H1 (cell line): ENCODE data around the gene MGLL. TPM values are rescaled to one million over a fixed set of nuclear protein-coding genes. Genes with fewer than 3 reads are reported as not detected.

Experiments
- CTCF ChIA-PET: fragments of 300-600 bp; sonication (Branson Sonifier 250); formaldehyde crosslinking; loops from one replicate; lab custom pipeline; 2021; ENCODE audit not compliant: partially characterized antibody; lab: Charles Lee
- POLR2A ChIA-PET: fragments of 300-600 bp; sonication (Branson Sonifier 250); formaldehyde crosslinking; loops from one replicate; lab custom pipeline; 2021; ENCODE audit warnings: inconsistent platforms; ENCODE audit not compliant: partially characterized antibody; lab: Charles Lee
- DNase-seq, 2 experiments: peaks; one replicate each; pipeline versions ENCODE4 v3.0.0 to v3.0.0-alpha.2; 2010 to 2022; ENCODE audit warnings: low spot score in 2 of 2, low read depth in 1 of 2, mixed read lengths in 1 of 2
- FAIRE-seq: peaks from 2 replicates; lab custom pipeline; 2011; peaks lifted over from hg19 to GRCh38; lab: Jason Lieb, UNC
- H2AFZ ChIP-seq: 2 replicates; pipeline ENCODE4 v1.8.1; 2012; ENCODE audit warnings: low read length, inconsistent platforms
- H2AK5ac ChIP-seq: 2 replicates; pipeline ENCODE4 v1.6.1; 2013; ENCODE audit warnings: low read depth, low read length
- H2BK120ac ChIP-seq: replicated peaks from 2 replicates; pipeline ENCODE3; 2013; ENCODE audit warnings: low read depth, low read length, inconsistent platforms
- H2BK12ac ChIP-seq: 2 replicates; pipeline ENCODE4 v1.6.1; 2013; ENCODE audit warnings: low read depth, low read length
- H2BK15ac ChIP-seq: 2 replicates; pipeline ENCODE4 v1.6.1; 2013; ENCODE audit warnings: low read length
- H2BK20ac ChIP-seq: 2 replicates; pipeline ENCODE4 v1.6.1; 2013; ENCODE audit warnings: low read length
- H2BK5ac ChIP-seq: 2 replicates; pipeline ENCODE4 v1.6.1; 2013; ENCODE audit warnings: low read depth, low read length
- H3K14ac ChIP-seq: 2 replicates; pipeline ENCODE4 v1.6.1; 2013; ENCODE audit warnings: inconsistent platforms; ENCODE audit not compliant: insufficient read length
- H3K18ac ChIP-seq: 2 replicates; pipeline ENCODE4 v1.6.1; 2013; ENCODE audit warnings: low read length; ENCODE audit errors: extremely low read depth
- H3K23ac ChIP-seq: 2 replicates; pipeline ENCODE4 v1.6.1; 2013; ENCODE audit warnings: inconsistent platforms; ENCODE audit not compliant: insufficient read length
- H3K23me2 ChIP-seq: 2 replicates; pipeline ENCODE4 v1.6.1; 2013; ENCODE audit warnings: low read depth, low read length
- H3K27ac ChIP-seq: 2 replicates; pipeline ENCODE4 v1.6.1; 2011; ENCODE audit warnings: low read depth, low read length, inconsistent platforms
- H3K27me3 ChIP-seq, 4 experiments: replicated peaks in 1 of 4; 1 replicate in 1 of 4; 2 replicates in 3 of 4; pipeline versions ENCODE4 v1.6.1 to v1.8.1; 2011 to 2013; ENCODE audit warnings: low read length in 3 of 4, mild to moderate bottlenecking in 3 of 4, inconsistent platforms in 2 of 4, mixed read lengths in 2 of 4, moderate library complexity in 1 of 4; ENCODE audit not compliant: control insufficient read depth in 3 of 4, insufficient read depth in 3 of 4; ENCODE audit errors: extremely low read depth in 1 of 4
- H3K36me3 ChIP-seq, 4 experiments: 2 replicates each; pipeline versions ENCODE4 v1.6.1 to v1.8.1; 2011 to 2013; ENCODE audit warnings: mild to moderate bottlenecking in 4 of 4, low read length in 3 of 4, moderate library complexity in 2 of 4, control low read depth in 1 of 4, inconsistent platforms in 1 of 4; ENCODE audit not compliant: insufficient read depth in 4 of 4, control insufficient read depth in 2 of 4
- H3K4ac ChIP-seq: replicated peaks from 2 replicates; pipeline ENCODE3; 2013; ENCODE audit warnings: low read length, low read depth, mixed read lengths, inconsistent platforms; ENCODE audit not compliant: insufficient read length
- H3K4me1 ChIP-seq, 4 experiments: replicated peaks in 1 of 4; 1 replicate in 1 of 4; 2 replicates in 3 of 4; pipeline versions ENCODE4 v1.6.1 to v1.8.1; 2011 to 2013; ENCODE audit warnings: low read length in 3 of 4, inconsistent platforms in 2 of 4, mixed read lengths in 1 of 4; ENCODE audit not compliant: insufficient read depth in 4 of 4, control insufficient read depth in 3 of 4
- H3K4me2 ChIP-seq, 2 experiments: 2 replicates each; pipeline versions ENCODE4 v1.6.1 to v1.8.1; 2011 to 2013; ENCODE audit warnings: low read depth in 2 of 2, low read length in 2 of 2, control low read depth in 1 of 2, inconsistent platforms in 1 of 2, mild to moderate bottlenecking in 1 of 2; ENCODE audit not compliant: insufficient read depth in 1 of 2
- H3K4me3 ChIP-seq, 4 experiments: fragments of 200-600, 300-600 bp in 1 of 4; sonication (generic), shearing (Covaris generic), sonication (Bioruptor Twin) in 1 of 4; 2 replicates each; pipeline versions ENCODE4 v1.5.1 to v1.8.1; 2011 to 2016; ENCODE audit warnings: low read length in 4 of 4, low read depth in 3 of 4, control low read depth in 2 of 4, inconsistent platforms in 2 of 4, mild to moderate bottlenecking in 2 of 4, mixed read lengths in 1 of 4, moderate library complexity in 1 of 4; ENCODE audit not compliant: insufficient read depth in 2 of 4; ENCODE audit errors: extremely low read depth in 1 of 4
- H3K56ac ChIP-seq: replicated peaks from 2 replicates; pipeline ENCODE3; 2013; ENCODE audit warnings: low read depth, mild to moderate bottlenecking, mixed read lengths, low read length, inconsistent platforms; ENCODE audit not compliant: insufficient read length
- H3K79me1 ChIP-seq: 2 replicates; pipeline ENCODE4 v1.6.1; 2013; ENCODE audit warnings: low read depth, low read length, control low read depth
- H3K79me2 ChIP-seq, 2 experiments: 2 replicates each; pipeline versions ENCODE4 v1.6.1 to v1.8.1; 2012 to 2013; ENCODE audit warnings: low read length in 2 of 2, mild to moderate bottlenecking in 2 of 2, inconsistent platforms in 1 of 2; ENCODE audit not compliant: insufficient read depth in 2 of 2, control insufficient read depth in 1 of 2
- H3K9ac ChIP-seq, 4 experiments: replicated peaks in 1 of 4; 1 replicate in 1 of 4; 2 replicates in 3 of 4; pipeline versions ENCODE4 v1.6.1 to v1.8.1; 2011 to 2013; ENCODE audit warnings: low read depth in 3 of 4, low read length in 3 of 4, control low read depth in 2 of 4, mild to moderate bottlenecking in 2 of 4, moderate library complexity in 2 of 4, inconsistent platforms in 1 of 4; ENCODE audit errors: extremely low read depth in 1 of 4
- H3K9me3 ChIP-seq, 2 experiments: 2 replicates each; pipeline versions ENCODE4 v1.6.1 to v1.8.1; 2012 to 2013; ENCODE audit warnings: mild to moderate bottlenecking in 2 of 2, moderate library complexity in 2 of 2, control low read depth in 1 of 2, inconsistent platforms in 1 of 2, low read depth in 1 of 2, low read length in 1 of 2, mixed read lengths in 1 of 2; ENCODE audit not compliant: insufficient read depth in 2 of 2
- H4K20me1 ChIP-seq, 2 experiments: replicated peaks in 1 of 2; 2 replicates each; pipeline versions ENCODE3 to v1.8.1; 2011 to 2013; ENCODE audit warnings: inconsistent platforms in 2 of 2, low read length in 2 of 2, mild to moderate bottlenecking in 1 of 2; ENCODE audit not compliant: insufficient read depth in 2 of 2, control insufficient read depth in 1 of 2
- H4K5ac ChIP-seq: 2 replicates; pipeline ENCODE4 v1.6.1; 2013; ENCODE audit warnings: low read length, low read depth, mixed read lengths, inconsistent platforms; ENCODE audit not compliant: insufficient read length
- H4K8ac ChIP-seq: 2 replicates; pipeline ENCODE4 v1.8.0; 2013; ENCODE audit warnings: mild to moderate bottlenecking, moderate library complexity, low read length, inconsistent platforms; ENCODE audit not compliant: insufficient read depth; ENCODE audit errors: extremely low read depth
- H4K91ac ChIP-seq: replicated peaks from 2 replicates; pipeline ENCODE3; 2013; ENCODE audit warnings: low read length, mixed read lengths, inconsistent platforms; ENCODE audit not compliant: insufficient read length
- BACH1 ChIP-seq: IDR thresholded peaks from 2 replicates; pipeline ENCODE4 v1.6.1; 2012; ENCODE audit warnings: low read length, improper control_type of control experiment
- HDAC6 ChIP-seq: IDR thresholded peaks from one replicate; pipeline ENCODE4 v1.7.1; 2012; ENCODE audit warnings: low read depth, mild to moderate bottlenecking, inconsistent platforms, low read length, moderate library complexity
- KDM4A ChIP-seq: IDR thresholded peaks from one replicate; pipeline ENCODE4 v1.7.1; 2012; ENCODE audit warnings: low read depth, mild to moderate bottlenecking, moderate library complexity, low read length, inconsistent platforms; ENCODE audit not compliant: severe bottlenecking
- RBBP5 ChIP-seq: IDR thresholded peaks from 2 replicates; pipeline ENCODE4 v1.7.1; 2012; ENCODE audit warnings: low read depth, mild to moderate bottlenecking, inconsistent platforms, low read length, moderate library complexity, borderline replicate concordance
- SP1 ChIP-seq: IDR thresholded peaks from 2 replicates; pipeline ENCODE4 v1.6.1; 2011; ENCODE audit warnings: low read depth, low read length
- SUZ12 ChIP-seq: fragments of 200-600 bp; sonication (generic); IDR thresholded peaks from 2 replicates; pipeline ENCODE4 v1.6.1; 2012; ENCODE audit warnings: mild to moderate bottlenecking, inconsistent platforms, low read length, moderate library complexity, mixed read lengths
- WGBS, 2 experiments: shearing (Covaris generic) in 1 of 2; methylation state at CpG; one replicate each; pipeline versions ENCODE4 v1.1.6 to v1.1.7; 2013 to 2015; ENCODE audit warnings: low lambda C conversion rate in 2 of 2, mixed read lengths in 2 of 2, inconsistent platforms in 1 of 2, low coverage in 1 of 2, missing lambda C conversion rate in 1 of 2; ENCODE audit not compliant: insufficient replicate concordance in 2 of 2, insufficient coverage in 1 of 2, insufficient read length in 1 of 2; ENCODE audit errors: extremely low coverage in 1 of 2, missing lambda C conversion rate in 1 of 2; 5-methylcytosine and 5-hydroxymethylcytosine counted together
- polyA plus RNA-seq, 7 experiments: library from polyadenylated mRNA; depleted of rRNA in 3 of 7; stranded (reverse) in 5 of 7; unstranded in 2 of 7; fragments of >200 nt in 5 of 7; fragments of 200-250 nt in 2 of 7; gene quantifications; 1 replicate in 5 of 7; 2 replicates in 1 of 7; 4 replicates in 1 of 7; pipeline versions ENCODE4 v1.2.1 to v1.2.3, GENCODE V29; 2011 to 2013; ENCODE audit warnings: missing spikeins in 2 of 7, mixed read lengths in 2 of 7
- total RNA-seq: library from RNA; stranded (reverse); fragmentation: NEBNext Ultra II Directional; extraction: Animal tissue kit (Norgen Biotek cat#: 25700); gene quantifications from 2 replicates; pipeline ENCODE4 v1.2.1, GENCODE V29; 2021
- TF ChIP-seq, protein P1 (sequence below): IDR thresholded peaks from 2 replicates; pipeline ENCODE4 v1.6.1; 2012; ENCODE audit warnings: inconsistent platforms
- TF ChIP-seq, protein P2 (sequence below): IDR thresholded peaks from 2 replicates; pipeline ENCODE4 v1.6.1; 2011; ENCODE audit warnings: low read depth, mild to moderate bottlenecking, low read length; ENCODE audit not compliant: insufficient read depth

The MGLL gene
- total and polyA plus RNA-seq, 2 of the 8 experiments (the other 6 are each of a cell fraction or from before 2014, with no cell fraction given) = 0.05 to 0.34 TPM

DNA sequence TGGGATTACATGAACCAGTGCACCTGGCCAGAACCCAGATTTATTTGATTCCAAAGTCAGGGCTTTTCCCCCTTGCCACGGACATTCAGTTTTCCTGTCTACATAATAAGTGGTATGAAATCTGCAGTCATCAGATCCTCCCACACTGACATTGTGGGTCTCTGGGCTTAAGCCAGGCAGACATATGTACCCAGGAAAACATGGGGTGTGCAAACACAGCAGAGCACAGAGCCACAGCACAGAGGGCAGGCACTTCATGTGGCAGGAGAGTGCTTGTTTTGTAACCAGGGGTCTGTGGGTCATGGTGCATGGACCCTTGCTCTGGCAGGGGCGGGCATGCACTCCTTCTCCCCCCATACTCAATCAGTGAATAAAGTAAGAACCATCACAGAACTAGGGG is 155.6 kb downstream of the MGLL start:
- Histone ChIP-seq H3K23me2 (no peaks in the 10 kb centered on the region), H2BK15ac (no peak overlapping the region)

More for the DNA sequence above, 155.6 kb downstream of the MGLL start:
- Histone ChIP-seq H3K4me1 (peaks cover 0 to under 1% (median under 1%) of the 10 kb centered on the region in 4 experiments; a peak in 2 of 7 replicates), H3K14ac (no peak overlapping the region), H3K27ac (no peak overlapping the region), H4K20me1 (no peaks in the 10 kb centered on the region), H2AK5ac (no peak overlapping the region), H3K79me1 (no peaks in the 10 kb centered on the region), H2BK5ac (no peak overlapping the region), H3K79me2 (no peaks in the 10 kb centered on the region), H3K9ac (no peak overlapping the region), H3K9me3 (no peaks in the 10 kb centered on the region), H4K8ac (no peak overlapping the region), H3K23ac (no peak overlapping the region), H3K56ac (no peak overlapping the region), H2BK20ac (no peak overlapping the region), H3K4me3 (no peak overlapping the region), H2BK120ac (no peak overlapping the region), H3K27me3 (no peaks in the 10 kb centered on the region), H3K4me2 (no peak overlapping the region), H3K36me3 (peaks cover 0 to 3% (median 0%) of the 10 kb centered on the region in 4 experiments; a peak in 3 of 8 replicates), H2BK12ac (no peak overlapping the region), H2AFZ (no peak overlapping the region), H3K4ac (no peak overlapping the region), H4K91ac (no peak overlapping the region), H3K18ac (no peak overlapping the region), H4K5ac (no peak overlapping the region)
- 83% methylated on average over 2 of the region's 2 CpGs; no CpG with 5 or more reads in 1 of the 2 experiments for WGBS, 2 experiments
- TF ChIP-seq SP1 (no peak), HDAC6 (no peak), SUZ12 (no peak), RBBP5 (no peak), KDM4A (no peak), BACH1 (no peak)
- TF ChIP-seq, protein P1, sequence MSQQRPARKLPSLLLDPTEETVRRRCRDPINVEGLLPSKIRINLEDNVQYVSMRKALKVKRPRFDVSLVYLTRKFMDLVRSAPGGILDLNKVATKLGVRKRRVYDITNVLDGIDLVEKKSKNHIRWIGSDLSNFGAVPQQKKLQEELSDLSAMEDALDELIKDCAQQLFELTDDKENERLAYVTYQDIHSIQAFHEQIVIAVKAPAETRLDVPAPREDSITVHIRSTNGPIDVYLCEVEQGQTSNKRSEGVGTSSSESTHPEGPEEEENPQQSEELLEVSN = no peak
- TF ChIP-seq, protein P2, sequence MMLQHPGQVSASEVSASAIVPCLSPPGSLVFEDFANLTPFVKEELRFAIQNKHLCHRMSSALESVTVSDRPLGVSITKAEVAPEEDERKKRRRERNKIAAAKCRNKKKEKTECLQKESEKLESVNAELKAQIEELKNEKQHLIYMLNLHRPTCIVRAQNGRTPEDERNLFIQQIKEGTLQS = no peak
- FAIRE-seq (no peak), DNase-seq (no peak)
- ChIA-PET CTCF (interaction anchor here (0.9 kb wide), 2 partner anchors 11 to 225 kb away, joined by 3 read pairs; no protein-coding TSS in a partner anchor), POLR2A (no interaction called here)
